Measurements from ENCODE around the gene CLEC1B.
"Not testable (repeated sequence)": the region's sequence is repeated elsewhere in the genome, so short reads cannot be mapped to it uniquely, and the experiment has no call there.

The CLEC1B gene

DNA sequence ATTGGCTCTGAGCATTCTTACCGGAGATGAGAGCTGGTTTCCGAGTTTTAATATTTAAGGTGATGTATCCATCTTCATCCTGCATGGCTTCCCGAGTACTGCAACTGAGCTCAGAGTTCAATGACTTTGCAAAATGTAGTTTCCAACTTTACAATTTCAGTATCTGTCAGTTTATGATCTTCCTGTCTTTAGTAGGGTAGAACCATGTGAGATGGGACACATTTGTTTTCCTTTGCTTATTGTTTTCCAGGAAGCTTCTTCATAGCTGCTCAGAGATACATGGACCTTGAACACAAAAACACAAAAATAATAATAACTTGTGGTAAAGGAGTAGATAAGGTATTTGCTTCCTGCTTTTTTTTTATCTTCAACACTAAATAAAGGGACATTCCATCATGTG is at the start of gene CLEC1B:
Gene CLEC1B (minus strand): TSS at position 106 of the 400 bp plus-strand sequence. CDS start 21 bp downstream, at position 85.
- no peak for DNase-seq

GRCh38 chr12:10048526-10048925 is 49.6 kb upstream of the CLEC1B start:
- no peak for DNase-seq

- DNase-seq: no peak
Observed at GRCh38 chr12:10042167-10042566, 43.2 kb upstream of the CLEC1B start.

- DNase-seq: no peak
Observed at GRCh38 chr12:10033783-10034545, 35.0 kb upstream of the CLEC1B start.

DNA sequence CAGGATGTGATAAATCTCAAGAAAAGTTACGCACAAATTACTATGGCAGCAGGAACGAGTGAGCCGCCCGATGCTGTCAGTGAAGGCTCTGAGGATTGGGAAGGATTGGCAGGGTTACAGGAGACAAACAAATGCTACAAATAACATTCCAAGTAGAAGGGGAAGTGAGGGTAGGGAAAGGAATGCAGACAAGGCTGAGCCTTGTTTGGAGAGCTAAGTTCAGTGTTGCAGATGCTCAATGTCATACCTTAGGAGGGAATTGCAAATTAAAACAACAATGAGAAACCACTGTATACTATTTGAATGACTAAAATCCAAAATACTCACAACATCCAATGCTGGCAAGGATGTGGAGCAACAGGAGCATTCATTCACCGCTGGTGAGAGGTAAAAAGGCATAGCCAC is 32.9 kb upstream of the CLEC1B start:
- DNase-seq: no peak

DNA sequence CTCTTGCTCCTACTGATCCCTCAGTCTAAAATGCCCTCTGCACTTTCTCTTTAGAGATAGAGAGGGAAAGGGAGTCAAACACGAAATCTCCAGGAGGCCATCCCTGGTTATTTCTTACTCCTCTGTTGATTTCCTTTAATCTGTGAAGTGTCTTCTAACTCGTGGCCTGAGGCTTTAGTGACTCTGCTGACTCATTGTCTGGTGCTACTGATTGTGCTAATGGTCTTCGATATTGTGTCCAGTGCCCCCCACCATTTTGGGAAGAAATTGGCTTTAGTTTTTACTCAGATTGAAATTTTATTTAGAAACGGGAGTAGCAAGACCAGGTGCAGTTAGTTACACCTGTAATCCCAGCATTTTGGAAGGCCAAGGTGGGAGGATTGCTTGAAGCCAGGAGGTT is 32.4 kb upstream of the CLEC1B start:
- DNase-seq: no peak

DNA sequence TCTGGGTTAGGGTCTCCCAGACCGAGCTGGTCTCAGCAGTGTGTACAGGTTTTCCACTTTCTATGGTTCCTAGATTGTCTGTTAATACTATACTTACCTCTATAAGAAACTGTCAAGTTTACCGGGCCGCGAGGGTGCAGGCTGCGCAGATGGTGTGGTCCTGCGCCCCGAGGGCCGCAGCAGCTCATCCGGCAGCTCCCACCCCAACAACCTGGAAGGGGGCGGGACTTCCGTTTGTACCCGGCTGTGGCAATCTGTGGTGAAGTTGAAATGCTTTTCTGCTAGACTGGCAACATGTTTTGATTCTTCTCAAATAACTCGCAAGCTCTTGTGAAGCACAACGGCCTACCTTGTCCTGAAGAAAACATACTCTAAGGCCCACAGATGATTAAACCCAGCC is 31.5 kb upstream of the CLEC1B start, which contains the start of gene CLEC9A:
Gene CLEC9A (plus strand): TSS at position 237 of the 400 bp plus-strand sequence. CDS start 22,006 bp downstream, outside the sequence.
- no peak for DNase-seq

GRCh38 chr12:10027721-10028120 is 28.8 kb upstream of the CLEC1B start:
- DNase-seq: no peak

DNA sequence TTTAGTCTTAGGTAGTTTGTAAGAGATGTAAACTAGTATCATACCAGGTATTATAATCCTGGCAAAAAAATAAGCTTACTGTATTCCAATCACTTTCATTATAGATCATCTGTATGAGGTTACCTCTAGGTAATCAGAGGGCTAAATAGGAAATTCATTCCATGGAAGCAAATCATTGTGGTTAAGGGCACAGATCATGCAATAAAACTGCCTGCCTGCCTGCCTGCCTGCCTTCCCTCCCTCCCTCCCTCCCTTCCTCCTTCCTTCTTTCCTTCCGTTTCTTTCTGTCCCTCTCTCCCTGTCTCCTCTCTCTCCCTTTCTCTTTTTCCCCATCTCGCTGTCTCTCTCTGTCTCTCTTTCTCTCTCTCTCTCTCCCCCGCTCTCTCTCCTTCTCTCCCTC is 28.4 kb upstream of the CLEC1B start:
- no peak for DNase-seq

GRCh38 chr12:10026666-10027065 is 27.7 kb upstream of the CLEC1B start:
- not testable (repeated sequence) for DNase-seq

- DNase-seq: no peak
Observed at GRCh38 chr12:10025236-10025635, 26.3 kb upstream of the CLEC1B start.

- DNase-seq: no peak
Observed at GRCh38 chr12:10021342-10021741, 22.4 kb upstream of the CLEC1B start.

DNA sequence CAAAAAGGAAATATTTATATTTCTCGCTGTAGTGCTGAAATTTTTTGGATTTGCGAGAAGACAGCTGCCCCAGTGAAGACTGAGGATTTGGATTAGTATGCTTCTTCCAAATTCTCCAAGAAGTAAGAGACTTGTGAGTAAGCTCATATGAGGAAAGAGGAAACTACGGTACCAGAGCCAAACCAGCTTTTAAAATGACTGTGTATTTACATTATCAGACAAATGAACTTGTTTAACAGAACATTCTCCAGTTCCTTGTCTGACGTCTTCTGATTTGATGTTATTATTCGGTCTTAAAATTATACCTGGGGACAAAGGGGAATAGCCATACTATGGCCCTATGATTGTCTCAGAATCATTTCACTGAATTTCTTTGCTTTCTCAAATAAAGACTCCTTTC is 19.5 kb upstream of the CLEC1B start:
- no peak for DNase-seq

- no peak for DNase-seq
Observed at GRCh38 chr12:10016881-10017280, 18.0 kb upstream of the CLEC1B start.

DNA sequence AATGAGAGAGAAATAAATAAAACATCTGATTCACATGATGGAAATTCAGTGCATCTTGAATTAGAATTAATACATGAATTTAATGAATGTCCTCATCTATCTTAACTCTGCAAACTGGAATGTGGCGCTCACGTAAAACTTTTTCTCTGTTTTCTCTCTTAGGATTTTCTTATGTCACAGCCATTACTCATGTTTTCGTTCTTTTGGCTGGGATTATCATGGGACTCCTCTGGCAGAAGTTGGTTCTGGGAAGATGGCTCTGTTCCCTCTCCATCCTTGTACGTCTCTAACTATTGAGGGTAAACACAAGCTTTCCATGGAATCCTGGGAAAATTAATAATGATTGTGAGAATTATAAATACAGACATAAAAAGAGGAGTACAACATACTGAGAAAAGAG is 16.5 kb upstream of the CLEC1B start:
- DNase-seq: no peak

GRCh38 chr12:10012630-10013330 is 13.9 kb upstream of the CLEC1B start:
- DNase-seq: no peak

DNA sequence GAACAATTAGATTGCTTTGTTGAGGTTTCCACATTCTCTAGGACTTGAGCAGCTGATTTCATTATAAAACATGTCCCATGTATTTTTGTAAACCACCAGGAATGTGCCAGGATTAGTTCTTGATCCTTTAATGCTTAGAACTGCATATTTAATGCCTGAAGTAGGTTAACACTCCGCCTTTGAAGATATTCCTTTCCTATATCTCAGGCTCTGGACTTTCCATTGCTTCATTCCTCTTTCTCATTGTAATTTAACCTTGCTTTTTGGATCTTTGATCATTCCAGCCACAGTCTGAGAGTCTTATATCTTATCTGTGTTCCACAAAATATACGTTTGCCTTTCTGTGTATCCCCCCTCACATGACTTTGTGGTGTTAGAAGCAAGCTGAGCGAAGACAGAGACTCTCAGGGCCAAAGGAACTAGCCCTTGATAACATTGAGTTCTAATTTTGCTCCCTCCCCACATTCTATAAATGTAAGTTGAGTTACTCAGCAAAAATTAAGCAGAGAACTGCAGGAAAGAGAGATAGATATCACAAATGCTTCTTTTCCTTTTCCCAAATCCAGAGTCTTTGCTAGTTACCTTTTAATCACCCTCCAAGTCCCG is 2.4 kb upstream of the CLEC1B start:
- DNase-seq: no peak

DNA sequence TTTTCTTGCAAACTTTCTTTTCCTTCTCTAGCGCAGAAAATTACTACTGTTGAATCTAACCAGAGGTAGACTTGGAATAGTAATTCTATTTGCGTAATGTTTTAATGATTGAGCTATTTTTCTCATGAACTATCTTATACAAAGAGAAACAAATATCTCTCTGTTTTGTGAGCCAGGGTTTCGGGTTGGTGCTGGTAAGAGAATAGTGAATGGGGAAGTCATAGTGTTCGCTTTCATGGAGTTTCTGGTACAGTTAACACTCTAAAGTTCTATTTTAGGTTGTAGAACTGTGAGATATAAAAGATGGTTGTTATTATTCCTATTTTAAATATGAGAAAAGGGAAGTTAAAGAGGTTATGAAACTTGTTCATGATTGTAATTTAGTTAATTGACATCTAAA is 6.6 kb downstream of the CLEC1B start:
- no peak for DNase-seq

GRCh38 chr12:9991876-9992275 is 7.0 kb downstream of the CLEC1B start:
- no peak for DNase-seq

DNA sequence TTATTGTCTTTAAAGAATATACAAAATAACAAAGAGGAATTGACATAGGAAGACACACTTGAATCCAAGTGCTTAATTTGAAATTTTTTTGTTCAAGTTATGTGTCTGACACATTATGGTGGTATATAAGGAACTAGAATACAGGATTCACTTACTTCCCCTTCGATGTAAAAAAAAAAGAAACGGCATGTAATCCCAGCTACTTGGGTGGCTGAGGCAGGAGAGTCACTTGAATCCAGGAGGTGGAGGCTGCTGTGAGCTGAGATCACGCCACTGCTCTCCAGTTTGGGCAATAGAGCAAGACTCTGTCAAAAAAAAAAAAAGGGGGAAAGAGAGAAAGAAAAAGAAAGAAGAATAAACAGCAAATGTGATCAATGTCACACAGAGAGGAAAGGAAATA is 18.8 kb downstream of the CLEC1B start:
- DNase-seq: no peak

DNA sequence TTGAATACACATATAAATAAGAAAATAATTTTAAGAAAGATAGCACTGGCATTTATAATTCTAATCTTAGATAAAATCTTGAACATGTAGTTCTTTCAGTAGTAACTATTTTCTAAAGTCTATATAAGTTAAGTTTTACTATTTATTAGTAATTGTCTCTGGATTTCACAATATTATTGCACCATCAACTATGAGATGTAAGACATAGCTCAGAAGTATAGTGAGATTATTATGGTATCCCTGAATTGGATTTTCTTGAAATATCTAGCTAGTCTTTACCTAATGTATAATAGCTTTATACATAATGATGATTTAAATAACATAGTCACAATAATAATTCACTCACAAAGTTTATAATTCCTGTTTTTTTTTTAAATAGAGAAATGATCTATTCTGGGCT is 21.0 kb downstream of the CLEC1B start:
- no peak for DNase-seq

GRCh38 chr12:9976626-9977025 is 22.3 kb downstream of the CLEC1B start:
- not testable (repeated sequence) for DNase-seq

- DNase-seq: no peak
Observed at GRCh38 chr12:9975614-9976013, 23.3 kb downstream of the CLEC1B start.

GRCh38 chr12:9974731-9975130 is 24.2 kb downstream of the CLEC1B start:
- DNase-seq: not testable (repeated sequence)

Data from stimulated activated naive CD4-positive, alpha-beta T cell treated with Interleukin-2 at 50 U/mL for 16 hours (primary cell).